Activated T-cell treated with anti-CD3 and anti-CD28 coated beads, Interleukin-2, amount 50 U/mL, for 72 hours (primary cell): ENCODE results near the gene ANKRD63. TPM values are rescaled to one million over a fixed set of nuclear protein-coding genes. Genes with fewer than 3 reads are reported as not detected.

Experiments
- ATAC-seq, 2 donors: fragments of 150-1000 bp; cut with Tn5 transposase; replicated peaks in 1 of 2; 2 replicates each; pipeline ENCODE4 v1.10.0; 2021; ENCODE audit warnings: moderate library complexity in 2 of 2, mild to moderate bottlenecking in 1 of 2
- DNase-seq, 2 donors: peaks; one replicate each; pipeline ENCODE4 v3.0.0; 2021 to 2022; ENCODE audit warnings: mixed read lengths in 1 of 2
- H3K27ac Mint-ChIP-seq: one replicate; pipeline ENCODE4 v1.8.0; 2022; ENCODE audit warnings: mild to moderate bottlenecking, moderate library complexity, mixed read lengths
- H3K27me3 Mint-ChIP-seq: one replicate; pipeline ENCODE4 v1.8.0; 2022; ENCODE audit warnings: low read depth, mixed read lengths
- H3K36me3 Mint-ChIP-seq, 2 donors: one replicate each; pipeline ENCODE4 v1.8.0; 2022; ENCODE audit warnings: mixed read lengths in 2 of 2, mild to moderate bottlenecking in 1 of 2; ENCODE audit not compliant: insufficient read depth in 2 of 2
- H3K4me1 Mint-ChIP-seq: one replicate; pipeline ENCODE4 v1.8.0; 2022; ENCODE audit warnings: low read depth, mixed read lengths
- H3K4me3 Mint-ChIP-seq, 2 donors: one replicate each; pipeline ENCODE4 v1.8.0; 2022; ENCODE audit warnings: mild to moderate bottlenecking in 2 of 2, mixed read lengths in 2 of 2, moderate library complexity in 2 of 2
- H3K9me3 Mint-ChIP-seq, 2 donors: one replicate each; pipeline ENCODE4 v1.8.0; 2022; ENCODE audit warnings: mixed read lengths in 2 of 2
- total RNA-seq, 2 donors: library from RNA; stranded (reverse); gene quantifications; one replicate each; pipeline ENCODE4 v1.2.3, GENCODE V29; 2022

ANKRD63 gene
- total RNA-seq, 2 donors from 2014 or later = not detected

- no peaks in the 10 kb centered on the region for H3K9me3 Mint-ChIP-seq
- peaks cover 7% of the 10 kb centered on the region for H3K4me1 Mint-ChIP-seq
- H3K27ac Mint-ChIP-seq = no peak overlapping the region
These were observed 5.9 kb downstream of the ANKRD63 start for GRCh38 chr15:40276927-40277326.

GRCh38 chr15:40275954-40276353 lies 6.9 kb downstream of the ANKRD63 start:
- Mint-ChIP-seq H3K4me1 (peaks cover 7% of the 10 kb centered on the region), H3K9me3 (no peaks in the 10 kb centered on the region), H3K36me3 (no peaks in the 10 kb centered on the region), H3K27ac (no peak overlapping the region), H3K4me3 (no peak overlapping the region), H3K27me3 (peaks cover 42% of the 10 kb centered on the region)
- no peak for ATAC-seq
- no peak for DNase-seq

More at GRCh38 chr15:40276927-40277326, 5.9 kb downstream of the ANKRD63 start:
- DNase-seq (no peak), ATAC-seq (no peak)
- no peaks in the 10 kb centered on the region for H3K36me3 Mint-ChIP-seq
- peaks cover 45% of the 10 kb centered on the region for H3K27me3 Mint-ChIP-seq
- H3K4me3 Mint-ChIP-seq = no peak overlapping the region

GRCh38 chr15:40275523-40275922 lies 7.3 kb downstream of the ANKRD63 start:
- no peak for ATAC-seq
- no peaks in the 10 kb centered on the region for H3K36me3 Mint-ChIP-seq

DNA sequence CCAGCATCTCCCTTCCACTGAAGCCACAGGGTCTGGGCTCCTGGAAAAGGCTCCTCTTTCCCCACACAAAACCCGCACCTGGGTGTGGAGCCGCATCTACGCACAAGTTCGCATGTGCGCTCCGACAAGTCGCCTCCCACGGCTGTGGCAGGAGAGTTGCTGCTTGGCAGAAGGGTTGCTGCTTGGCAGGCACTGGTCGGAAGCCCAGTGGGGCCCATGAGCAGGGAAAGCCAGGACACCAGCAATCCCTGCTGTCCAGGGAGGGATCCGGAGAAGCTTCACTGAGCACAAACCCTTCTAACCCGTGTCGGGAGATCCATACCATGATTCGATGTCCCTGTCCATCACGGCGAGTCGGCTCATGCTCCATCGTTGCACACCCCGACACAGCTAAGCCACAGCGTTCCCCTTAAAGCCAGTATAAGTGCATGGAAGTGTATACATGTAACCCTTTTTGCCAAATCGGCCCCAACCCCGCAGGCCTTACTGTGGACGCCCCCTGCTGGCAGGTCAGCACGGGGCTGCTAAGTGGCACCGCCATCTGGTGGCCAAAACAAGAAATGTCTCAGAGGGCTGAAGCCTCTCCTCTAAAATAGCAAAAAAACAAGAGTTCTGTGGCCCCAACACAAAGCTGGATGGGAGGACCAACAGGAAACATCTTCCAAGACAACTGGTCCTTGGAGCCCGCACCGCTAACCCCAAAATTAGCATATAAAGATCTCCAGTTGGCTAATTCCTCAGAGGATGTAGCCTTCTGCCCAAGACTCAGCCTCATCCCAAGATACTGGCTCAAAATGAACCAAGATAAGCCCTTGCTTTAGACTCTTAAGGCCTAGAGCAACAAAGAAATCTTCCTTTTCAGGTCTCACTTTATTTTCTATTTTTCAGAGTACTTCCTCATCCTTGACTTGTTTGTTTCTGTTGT lies 8.3 kb downstream of the ANKRD63 start:
- peak overlapping the region; percentile 2 for H3K27ac Mint-ChIP-seq
- H3K9me3 Mint-ChIP-seq = no peaks in the 10 kb centered on the region
- no peak overlapping the region for H3K4me3 Mint-ChIP-seq
- ATAC-seq (peak; percentile 64 to 70), DNase-seq (peak; percentile 87 to 92)
- no peaks in the 10 kb centered on the region for H3K36me3 Mint-ChIP-seq
- peaks cover 35% of the 10 kb centered on the region for H3K27me3 Mint-ChIP-seq
- peaks cover 7% of the 10 kb centered on the region for H3K4me1 Mint-ChIP-seq

More at GRCh38 chr15:40275523-40275922, 7.3 kb downstream of the ANKRD63 start:
- Mint-ChIP-seq H3K27me3 (peaks cover 37% of the 10 kb centered on the region), H3K4me1 (peaks cover 7% of the 10 kb centered on the region), H3K27ac (no peak overlapping the region), H3K9me3 (no peaks in the 10 kb centered on the region), H3K4me3 (no peak overlapping the region)
- DNase-seq = no peak

GRCh38 chr15:40273428-40273827 lies 9.4 kb downstream of the ANKRD63 start:
- no peaks in the 10 kb centered on the region for H3K36me3 Mint-ChIP-seq
- no peaks in the 10 kb centered on the region for H3K9me3 Mint-ChIP-seq
- DNase-seq (no peak), ATAC-seq (no peak)
- peaks cover 23% of the 10 kb centered on the region for H3K27me3 Mint-ChIP-seq
- no peak overlapping the region for H3K27ac Mint-ChIP-seq
- peaks cover 7% of the 10 kb centered on the region for H3K4me1 Mint-ChIP-seq
- H3K4me3 Mint-ChIP-seq = no peak overlapping the region

DNA sequence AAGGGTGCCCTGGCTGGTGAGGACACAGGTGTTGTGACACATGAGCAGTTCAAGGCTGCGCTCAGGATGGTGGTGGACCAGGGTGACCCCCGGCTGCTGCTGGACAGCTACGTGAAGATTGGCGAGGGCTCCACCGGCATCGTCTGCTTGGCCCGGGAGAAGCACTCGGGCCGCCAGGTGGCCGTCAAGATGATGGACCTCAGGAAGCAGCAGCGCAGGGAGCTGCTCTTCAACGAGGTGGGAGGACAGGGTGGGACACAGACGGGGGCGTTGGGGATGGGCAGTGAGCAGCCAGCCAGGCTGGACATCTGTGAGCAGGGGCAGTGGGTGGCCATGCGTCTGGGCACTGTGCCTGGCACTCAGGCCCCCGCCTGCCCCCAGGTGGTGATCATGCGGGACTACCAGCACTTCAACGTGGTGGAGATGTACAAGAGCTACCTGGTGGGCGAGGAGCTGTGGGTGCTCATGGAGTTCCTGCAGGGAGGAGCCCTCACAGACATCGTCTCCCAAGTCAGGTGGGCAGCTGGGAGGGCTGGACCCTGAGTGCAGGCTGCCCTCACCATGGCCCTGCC lies 10.3 kb downstream of the ANKRD63 start:
- Mint-ChIP-seq H3K36me3 (no peaks in the 10 kb centered on the region), H3K27ac (no peak overlapping the region), H3K4me1 (peaks cover 7% of the 10 kb centered on the region), H3K9me3 (no peaks in the 10 kb centered on the region), H3K4me3 (no peak overlapping the region), H3K27me3 (peaks cover 14% of the 10 kb centered on the region)
- ATAC-seq (no peak), DNase-seq (peak in 1 of 2 donors; percentile 26)

- H3K27ac Mint-ChIP-seq = no peak overlapping the region
- no peak for DNase-seq
- no peak overlapping the region for H3K4me3 Mint-ChIP-seq
- peaks cover 7% of the 10 kb centered on the region for H3K4me1 Mint-ChIP-seq
- no peaks in the 10 kb centered on the region for H3K36me3 Mint-ChIP-seq
- ATAC-seq = no peak
- H3K9me3 Mint-ChIP-seq = no peaks in the 10 kb centered on the region
- H3K27me3 Mint-ChIP-seq = peaks cover 8% of the 10 kb centered on the region
These were observed 11.0 kb downstream of the ANKRD63 start for GRCh38 chr15:40271685-40272484.

DNA sequence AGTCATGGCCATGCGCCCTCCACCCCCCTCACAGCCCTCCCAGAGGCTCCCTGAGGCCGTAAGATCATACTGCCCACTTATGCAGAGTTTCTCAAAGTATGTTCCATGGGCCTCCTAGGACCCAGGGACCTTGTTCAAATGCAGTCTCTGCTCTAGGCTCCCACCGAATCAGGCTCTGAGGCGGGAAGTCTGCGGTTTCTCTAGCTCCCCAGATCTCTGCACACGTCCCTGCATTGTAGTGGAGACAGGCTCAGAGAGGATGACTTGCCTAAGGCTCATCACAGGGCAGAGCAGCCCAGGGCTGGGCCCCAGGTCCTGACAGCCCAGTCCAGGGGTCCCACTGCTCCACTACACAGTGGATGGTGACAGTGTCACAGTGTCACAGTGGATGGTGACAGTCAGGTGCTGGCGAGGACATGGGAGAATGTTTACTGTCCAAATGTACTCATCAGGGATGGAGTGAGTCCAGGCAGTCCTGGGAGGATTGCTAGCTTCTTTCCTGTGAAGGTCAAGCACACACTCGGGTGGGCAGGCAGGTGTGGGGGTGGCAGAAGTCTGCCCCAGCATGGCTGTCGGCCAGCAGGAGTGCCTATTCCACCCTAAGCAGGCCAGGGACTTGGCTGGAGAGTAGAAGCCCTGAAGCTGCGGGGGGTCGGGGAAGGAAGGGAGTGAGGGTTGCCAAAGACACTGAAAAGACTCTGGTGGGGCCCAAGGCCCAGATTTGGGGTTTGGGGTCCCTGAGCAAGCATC lies 12.4 kb downstream of the ANKRD63 start:
- peaks cover 7% of the 10 kb centered on the region for H3K4me1 Mint-ChIP-seq
- H3K36me3 Mint-ChIP-seq = no peaks in the 10 kb centered on the region
- H3K27ac Mint-ChIP-seq = no peak overlapping the region
- H3K9me3 Mint-ChIP-seq = no peaks in the 10 kb centered on the region
- no peak overlapping the region for H3K4me3 Mint-ChIP-seq
- DNase-seq (no peak), ATAC-seq (no peak)
- no peaks in the 10 kb centered on the region for H3K27me3 Mint-ChIP-seq

DNA sequence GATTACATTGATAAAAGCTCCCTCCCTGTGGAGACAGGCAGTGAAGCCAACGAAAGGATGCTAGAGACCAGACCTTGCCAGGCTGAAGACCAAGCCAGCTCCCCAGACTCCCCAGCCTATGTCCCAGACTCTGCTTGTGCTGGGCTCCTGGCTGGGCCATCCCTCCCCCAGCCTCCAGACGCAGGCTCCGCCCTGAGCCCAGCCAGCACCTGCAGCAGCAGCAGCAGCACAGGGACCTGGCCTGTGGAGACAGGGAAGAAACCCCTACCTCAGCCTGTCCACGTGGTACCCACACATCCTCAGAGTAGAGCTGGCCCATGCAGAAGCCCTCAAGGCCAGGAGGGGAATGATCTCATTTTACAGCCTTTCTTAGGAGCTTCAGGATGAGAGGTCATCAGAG lies 13.3 kb downstream of the ANKRD63 start:
- no peak overlapping the region for H3K27ac Mint-ChIP-seq
- ATAC-seq (no peak), DNase-seq (no peak)
- H3K9me3 Mint-ChIP-seq = no peaks in the 10 kb centered on the region
- no peak overlapping the region for H3K4me3 Mint-ChIP-seq
- H3K4me1 Mint-ChIP-seq = peaks cover 3% of the 10 kb centered on the region
- no peaks in the 10 kb centered on the region for H3K36me3 Mint-ChIP-seq
- H3K27me3 Mint-ChIP-seq = no peaks in the 10 kb centered on the region

- Mint-ChIP-seq H3K36me3 (no peaks in the 10 kb centered on the region), H3K4me1 (no peaks in the 10 kb centered on the region), H3K4me3 (no peak overlapping the region), H3K27ac (no peak overlapping the region), H3K27me3 (no peaks in the 10 kb centered on the region), H3K9me3 (no peaks in the 10 kb centered on the region)
- DNase-seq (no peak), ATAC-seq (no peak)
These were observed 15.2 kb downstream of the ANKRD63 start for GRCh38 chr15:40267670-40268069.

DNA sequence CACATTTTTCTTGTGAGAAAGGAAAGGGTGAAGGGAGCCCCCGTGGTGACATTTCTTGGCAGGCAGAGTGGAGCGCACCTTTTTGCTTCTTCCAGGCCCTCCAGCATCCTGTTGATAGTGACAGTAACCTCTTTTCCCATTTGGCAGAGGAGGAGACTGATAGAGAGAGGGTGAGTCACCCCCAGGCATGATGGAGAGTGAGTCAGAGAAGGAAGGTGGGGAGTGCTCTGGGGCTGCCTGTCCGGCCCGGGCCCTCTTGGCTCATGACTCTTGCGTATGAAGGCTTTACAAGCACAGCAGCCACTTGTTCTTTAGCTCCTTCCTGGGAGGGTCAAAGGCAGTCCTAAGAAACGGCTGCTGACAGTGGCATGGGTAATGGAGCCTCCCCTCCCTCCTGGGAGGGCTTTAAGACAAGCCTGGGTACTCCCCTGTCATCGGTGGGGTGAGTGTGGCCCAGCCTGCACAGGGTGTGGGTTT lies 16.0 kb downstream of the ANKRD63 start:
- Mint-ChIP-seq H3K27me3 (no peaks in the 10 kb centered on the region), H3K27ac (no peak overlapping the region), H3K9me3 (no peaks in the 10 kb centered on the region), H3K4me1 (no peaks in the 10 kb centered on the region), H3K4me3 (no peak overlapping the region), H3K36me3 (no peaks in the 10 kb centered on the region)
- DNase-seq = no peak
- ATAC-seq = peak in 1 of 2 donors; percentile 44

GRCh38 chr15:40265875-40266274 lies 17.0 kb downstream of the ANKRD63 start:
- DNase-seq = no peak
- Mint-ChIP-seq H3K4me1 (no peaks in the 10 kb centered on the region), H3K27ac (no peak overlapping the region), H3K27me3 (no peaks in the 10 kb centered on the region), H3K4me3 (no peak overlapping the region), H3K9me3 (no peaks in the 10 kb centered on the region), H3K36me3 (no peaks in the 10 kb centered on the region)
- no peak for ATAC-seq
